ENCODE data around the gene HAL.
"Not testable (repeated sequence)": the region's sequence is repeated elsewhere in the genome, so short reads cannot be mapped to it uniquely, and the experiment has no call there.

Gene HAL

GRCh38 chr12:95975491-95975890 is 20.7 kb downstream of the HAL start:
- DNase-seq (ENCODE audit: low spot score): no peak

- no peak for DNase-seq (ENCODE audit: low spot score)
Observed at GRCh38 chr12:95974358-95974757, 21.8 kb downstream of the HAL start.

- no peak for DNase-seq (ENCODE audit: low spot score)
Observed at GRCh38 chr12:95972832-95973456, 23.2 kb downstream of the HAL start.

GRCh38 chr12:95970905-95971304 is 25.2 kb downstream of the HAL start:
- DNase-seq (ENCODE audit: low spot score): no peak

- DNase-seq (ENCODE audit: low spot score): not testable (repeated sequence)
Observed at GRCh38 chr12:95969116-95969515, 27.0 kb downstream of the HAL start.

- DNase-seq (ENCODE audit: low spot score): no peak
Observed at GRCh38 chr12:95967301-95967700, 28.8 kb downstream of the HAL start.

- peak; percentile 64 for DNase-seq (ENCODE audit: low spot score)
Observed at GRCh38 chr12:95966287-95966870, 29.8 kb downstream of the HAL start.

- no peak for DNase-seq (ENCODE audit: low spot score)
Observed at GRCh38 chr12:95963096-95963495, 33.0 kb downstream of the HAL start.

GRCh38 chr12:95962222-95962621 is 33.9 kb downstream of the HAL start:
- no peak for DNase-seq (ENCODE audit: low spot score)

- no peak for DNase-seq (ENCODE audit: low spot score)
Observed at GRCh38 chr12:95960241-95960640, 35.9 kb downstream of the HAL start.

GRCh38 chr12:95959107-95959506 is 37.0 kb downstream of the HAL start:
- DNase-seq (ENCODE audit: low spot score): peak; percentile 48

GRCh38 chr12:95956557-95957145 is 39.5 kb downstream of the HAL start:
- no peak for DNase-seq (ENCODE audit: low spot score)

GRCh38 chr12:95955549-95956159 is 40.5 kb downstream of the HAL start:
- DNase-seq (ENCODE audit: low spot score): no peak

- DNase-seq (ENCODE audit: low spot score): no peak
Observed at GRCh38 chr12:95953000-95953399, 43.1 kb downstream of the HAL start.

GRCh38 chr12:95951515-95951914 is 44.6 kb downstream of the HAL start:
- DNase-seq (ENCODE audit: low spot score): no peak

- no peak for DNase-seq (ENCODE audit: low spot score)
Observed at GRCh38 chr12:95949477-95950206, 46.5 kb downstream of the HAL start.

GRCh38 chr12:95944108-95944704 is 51.9 kb downstream of the HAL start:
- no peak for DNase-seq (ENCODE audit: low spot score)

- peak; percentile 59 for DNase-seq (ENCODE audit: low spot score)
Observed at GRCh38 chr12:95943330-95943842, 52.8 kb downstream of the HAL start, which contains the start of gene AMDHD1. AMDHD1 (plus strand) TSS chr12:95943331; CDS start chr12:95943399, 68 bp downstream.

GRCh38 chr12:95942524-95943329 is 53.4 kb downstream of the HAL start, which contains the start of gene CCDC38:
CCDC38 (minus strand) TSS chr12:95942614; CDS start chr12:95936509, 6,105 bp downstream.
- peak; percentile 96 for DNase-seq (ENCODE audit: low spot score)

- no peak for DNase-seq (ENCODE audit: low spot score)
Observed at GRCh38 chr12:95942101-95942523, 54.0 kb downstream of the HAL start.

GRCh38 chr12:95940514-95940913 is 55.6 kb downstream of the HAL start:
- peak; percentile 52 for DNase-seq (ENCODE audit: low spot score)

Measured in HuH-7 (cell line).